Measurements from ENCODE around the gene NDST3.

Gene NDST3

DNA sequence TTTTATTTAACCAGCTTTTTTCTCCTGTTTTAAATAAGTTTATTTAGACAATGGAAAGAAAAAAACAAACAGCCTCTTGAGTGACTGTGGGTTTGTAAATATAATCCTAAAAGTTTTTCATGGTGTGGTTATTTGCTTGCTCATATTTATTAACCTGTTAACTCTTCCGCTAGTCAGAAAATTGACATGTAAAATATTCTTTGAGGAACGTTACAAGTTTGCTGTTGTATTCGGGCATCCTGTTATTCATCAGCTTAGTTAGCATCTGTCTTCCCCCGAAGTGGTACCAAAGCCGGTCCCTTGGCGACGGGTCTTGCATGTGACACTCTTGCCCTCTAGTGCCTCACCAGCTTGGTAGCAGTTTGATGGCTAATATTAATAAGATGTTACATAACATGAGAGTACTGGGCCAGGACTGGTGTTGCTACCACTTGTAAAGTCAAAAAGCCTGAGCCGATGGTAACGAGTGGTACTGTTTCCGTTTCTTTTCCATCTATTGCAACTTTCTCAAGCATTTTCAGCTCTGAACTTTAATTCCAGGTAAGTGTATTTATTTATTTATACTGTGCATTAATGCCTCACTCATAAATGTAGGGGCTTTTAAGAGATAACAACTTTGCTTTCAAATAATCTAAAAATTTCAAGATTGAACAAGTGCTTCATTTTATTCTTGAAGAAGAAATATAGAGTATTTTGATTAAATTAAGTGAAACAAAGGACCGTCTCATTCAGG is at the start of gene NDST3:
Gene NDST3 (plus strand): TSS at position 434 of the 733 bp plus-strand sequence. CDS start 19,425 bp downstream, outside the sequence.
- peak; percentile 82 for DNase-seq (ENCODE audit: low read depth)
- no peak within 1 kb of the TSS for H3K4me3 ChIP-seq (ENCODE audit: low read depth, low read length)

DNA sequence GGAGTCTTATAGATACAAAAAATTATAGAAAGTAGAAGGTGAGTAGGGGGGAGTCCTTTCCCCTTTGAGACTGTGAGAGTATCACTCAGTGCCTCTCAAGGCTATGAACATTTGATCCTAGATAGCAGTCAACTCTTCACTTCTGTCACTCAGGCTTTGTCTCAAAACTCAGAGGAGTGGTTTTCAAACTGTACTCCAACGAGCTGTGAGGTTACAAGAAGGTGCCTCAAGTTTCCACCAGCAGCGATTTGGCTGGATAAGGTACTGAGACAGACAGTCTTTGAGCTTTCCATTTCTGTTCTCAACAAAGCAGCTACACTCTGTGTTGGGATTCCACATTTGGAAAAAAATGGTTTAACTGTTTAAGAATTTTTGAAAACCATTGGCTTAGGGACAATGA is 48.0 kb upstream of the NDST3 start:
- TF ChIP-seq POLR2A (IDR thresholded peaks at IDR 0.05; ENCODE audit: extremely low read depth, insufficient read length), result no peak
- TF ChIP-seq, protein P1, sequence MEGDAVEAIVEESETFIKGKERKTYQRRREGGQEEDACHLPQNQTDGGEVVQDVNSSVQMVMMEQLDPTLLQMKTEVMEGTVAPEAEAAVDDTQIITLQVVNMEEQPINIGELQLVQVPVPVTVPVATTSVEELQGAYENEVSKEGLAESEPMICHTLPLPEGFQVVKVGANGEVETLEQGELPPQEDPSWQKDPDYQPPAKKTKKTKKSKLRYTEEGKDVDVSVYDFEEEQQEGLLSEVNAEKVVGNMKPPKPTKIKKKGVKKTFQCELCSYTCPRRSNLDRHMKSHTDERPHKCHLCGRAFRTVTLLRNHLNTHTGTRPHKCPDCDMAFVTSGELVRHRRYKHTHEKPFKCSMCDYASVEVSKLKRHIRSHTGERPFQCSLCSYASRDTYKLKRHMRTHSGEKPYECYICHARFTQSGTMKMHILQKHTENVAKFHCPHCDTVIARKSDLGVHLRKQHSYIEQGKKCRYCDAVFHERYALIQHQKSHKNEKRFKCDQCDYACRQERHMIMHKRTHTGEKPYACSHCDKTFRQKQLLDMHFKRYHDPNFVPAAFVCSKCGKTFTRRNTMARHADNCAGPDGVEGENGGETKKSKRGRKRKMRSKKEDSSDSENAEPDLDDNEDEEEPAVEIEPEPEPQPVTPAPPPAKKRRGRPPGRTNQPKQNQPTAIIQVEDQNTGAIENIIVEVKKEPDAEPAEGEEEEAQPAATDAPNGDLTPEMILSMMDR (IDR thresholded peaks at IDR 0.05; ENCODE audit: low read depth, low read length), result no peak
- TF ChIP-seq, protein P2, sequence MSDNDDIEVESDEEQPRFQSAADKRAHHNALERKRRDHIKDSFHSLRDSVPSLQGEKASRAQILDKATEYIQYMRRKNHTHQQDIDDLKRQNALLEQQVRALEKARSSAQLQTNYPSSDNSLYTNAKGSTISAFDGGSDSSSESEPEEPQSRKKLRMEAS (IDR thresholded peaks at IDR 0.05; ENCODE audit: low read depth, low read length), result no peak
- no peak for TF ChIP-seq MYC (IDR thresholded peaks at IDR 0.05; ENCODE audit: low read depth, low read length)
- peak; percentile 8 for DNase-seq (ENCODE audit: low read depth)

More for the DNA sequence above, at the start of gene NDST3:
- TF ChIP-seq, protein P1 (IDR thresholded peaks at IDR 0.05; ENCODE audit: low read depth, low read length), result peak; percentile 36
- TF ChIP-seq, protein P2 (IDR thresholded peaks at IDR 0.05; ENCODE audit: low read depth, low read length), result no peak

GRCh38 chr4:117987464-117987863 is 46.8 kb upstream of the NDST3 start:
- no peak for TF ChIP-seq MYC (IDR thresholded peaks at IDR 0.05; ENCODE audit: low read depth, low read length)
- TF ChIP-seq POLR2A (IDR thresholded peaks at IDR 0.05; ENCODE audit: extremely low read depth, insufficient read length), result no peak
- TF ChIP-seq, protein P2 (IDR thresholded peaks at IDR 0.05; ENCODE audit: low read depth, low read length), result no peak
- TF ChIP-seq, protein P1 (IDR thresholded peaks at IDR 0.05; ENCODE audit: low read depth, low read length), result no peak
- DNase-seq (ENCODE audit: low read depth), result peak; percentile 63
- no peak overlapping the region for H3K4me3 ChIP-seq (ENCODE audit: low read depth, low read length)

More for the DNA sequence above, 48.0 kb upstream of the NDST3 start:
- no peak overlapping the region for H3K4me3 ChIP-seq (ENCODE audit: low read depth, low read length)

- H3K4me3 ChIP-seq (ENCODE audit: low read depth, low read length), result no peak overlapping the region
- TF ChIP-seq, protein P1 (IDR thresholded peaks at IDR 0.05; ENCODE audit: low read depth, low read length), result no peak
- TF ChIP-seq POLR2A (IDR thresholded peaks at IDR 0.05; ENCODE audit: extremely low read depth, insufficient read length), result no peak
- no peak for DNase-seq (ENCODE audit: low read depth)
Observed at GRCh38 chr4:117996891-117997290, 37.4 kb upstream of the NDST3 start.

GRCh38 chr4:118004088-118004487 is 30.2 kb upstream of the NDST3 start:
- no peak for DNase-seq (ENCODE audit: low read depth)
- no peak for TF ChIP-seq MYC (IDR thresholded peaks at IDR 0.05; ENCODE audit: low read depth, low read length)
- TF ChIP-seq, protein P1 (IDR thresholded peaks at IDR 0.05; ENCODE audit: low read depth, low read length), result no peak
- TF ChIP-seq, protein P2 (IDR thresholded peaks at IDR 0.05; ENCODE audit: low read depth, low read length), result no peak
- no peak for TF ChIP-seq POLR2A (IDR thresholded peaks at IDR 0.05; ENCODE audit: extremely low read depth, insufficient read length)
- H3K4me3 ChIP-seq (ENCODE audit: low read depth, low read length), result no peak overlapping the region

Measured in NB4 (cell line).